ENCODE data around the gene RUVBL1.

The RUVBL1 gene

GRCh38 chr3:128063865-128064264, 59.7 kb downstream of the RUVBL1 start:
- DNase-seq (ENCODE audit: low read depth in 1 of 2, low spot score in 1 of 2), result no peak
- TF ChIP-seq SPI1 (IDR thresholded peaks at IDR 0.05; ENCODE audit: borderline replicate concordance, low read depth), result no peak
- TF ChIP-seq REST (IDR thresholded peaks at IDR 0.05; ENCODE audit: insufficient replicate concordance, low read depth), result no peak
- no peak for TF ChIP-seq POLR2AphosphoS5 (IDR thresholded peaks at IDR 0.05; ENCODE audit: low read depth)
- TF ChIP-seq CTCF (IDR thresholded peaks at IDR 0.05; ENCODE audit: insufficient read depth, low read length), result no peak
- no peak for TF ChIP-seq GABPA (IDR thresholded peaks at IDR 0.05; ENCODE audit: low read depth)
- Histone ChIP-seq H3K27me3 (ENCODE audit: insufficient read depth, poor library complexity, severe bottlenecking) (no peaks in the 10 kb centered on the region), H3K4me3 (replicated peaks; ENCODE audit: insufficient read depth, low read length) (no peak overlapping the region), H3K27ac (replicated peaks) (no peak overlapping the region)

- DNase-seq (ENCODE audit: low read depth in 1 of 2, low spot score in 1 of 2), result no peak
- Histone ChIP-seq H3K27ac (replicated peaks) (no peak overlapping the region), H3K4me3 (replicated peaks; ENCODE audit: insufficient read depth, low read length) (no peak overlapping the region), H3K27me3 (ENCODE audit: insufficient read depth, poor library complexity, severe bottlenecking) (no peaks in the 10 kb centered on the region)
- TF ChIP-seq REST (IDR thresholded peaks at IDR 0.05; ENCODE audit: insufficient replicate concordance, low read depth) (no peak), POLR2AphosphoS5 (IDR thresholded peaks at IDR 0.05; ENCODE audit: low read depth) (peak; percentile 52; the same call in 1 of the 2 replicates)
Observed at GRCh38 chr3:128062033-128062745, 61.4 kb downstream of the RUVBL1 start.

- no peak overlapping the region for H3K4me3 ChIP-seq (replicated peaks; ENCODE audit: insufficient read depth, low read length)
- H3K27ac ChIP-seq (replicated peaks), result no peak overlapping the region
- TF ChIP-seq GABPA (IDR thresholded peaks at IDR 0.05; ENCODE audit: low read depth) (no peak), POLR2AphosphoS5 (IDR thresholded peaks at IDR 0.05; ENCODE audit: low read depth) (no peak)
- DNase-seq (ENCODE audit: low read depth in 1 of 2, low spot score in 1 of 2), result no peak
- no peaks in the 10 kb centered on the region for H3K27me3 ChIP-seq (ENCODE audit: insufficient read depth, poor library complexity, severe bottlenecking)
Observed at GRCh38 chr3:128060473-128061381, 62.9 kb downstream of the RUVBL1 start.

- H3K27me3 ChIP-seq (ENCODE audit: insufficient read depth, poor library complexity, severe bottlenecking), result no peaks in the 10 kb centered on the region
- no peak overlapping the region for H3K27ac ChIP-seq (replicated peaks)
- no peak overlapping the region for H3K4me3 ChIP-seq (replicated peaks; ENCODE audit: insufficient read depth, low read length)
- TF ChIP-seq CTCF (IDR thresholded peaks at IDR 0.05; ENCODE audit: insufficient read depth, low read length), result no peak
- TF ChIP-seq GABPA (IDR thresholded peaks at IDR 0.05; ENCODE audit: low read depth), result no peak
- no peak for TF ChIP-seq REST (IDR thresholded peaks at IDR 0.05; ENCODE audit: insufficient replicate concordance, low read depth)
- no peak for TF ChIP-seq POLR2AphosphoS5 (IDR thresholded peaks at IDR 0.05; ENCODE audit: low read depth)
- TF ChIP-seq SPI1 (IDR thresholded peaks at IDR 0.05; ENCODE audit: borderline replicate concordance, low read depth), result no peak
- no peak for DNase-seq (ENCODE audit: low read depth in 1 of 2, low spot score in 1 of 2)
Observed at GRCh38 chr3:128056258-128056657, 67.4 kb downstream of the RUVBL1 start.
